Neural cell (in vitro differentiated cells): ENCODE data around the gene HSF4. TPM values are rescaled to one million over a fixed set of nuclear protein-coding genes. Genes with fewer than 3 reads are reported as not detected.
A peak's percentile ranks its signal among the peaks of the same experiment; 100 is the strongest.

ENCODE experiments used
- H2AFZ ChIP-seq: fragments of 200-600, 300-800 bp; sonication (generic), shearing (Covaris generic); 2 replicates; pipeline ENCODE4 v1.6.0; 2014; ENCODE audit warnings: low read depth, mild to moderate bottlenecking, antibody characterized with exemption, low read length, moderate library complexity
- H3F3A ChIP-seq: fragments of 200-600 bp; shearing (Covaris generic); 2 replicates; pipeline ENCODE4 v1.6.1; 2016; ENCODE audit warnings: mild to moderate bottlenecking, moderate library complexity, mixed read lengths, antibody characterized with exemption, low read length; ENCODE audit not compliant: insufficient read depth, poor library complexity, severe bottlenecking
- H3K27ac ChIP-seq: fragments of 200-600, 300-800 bp; sonication (generic), shearing (Covaris generic); 2 replicates; pipeline ENCODE4 v1.5.1; 2014; ENCODE audit warnings: mild to moderate bottlenecking, low read length, moderate library complexity
- H3K27me3 ChIP-seq: fragments of 300-800, 200-600 bp; sonication (generic), shearing (Covaris generic); 2 replicates; pipeline ENCODE4 v1.6.0; 2014; ENCODE audit warnings: mild to moderate bottlenecking, low read depth, low read length, moderate library complexity; ENCODE audit not compliant: insufficient read depth
- H3K36me3 ChIP-seq: fragments of 300-800, 200-600 bp; sonication (generic), shearing (Covaris generic); 2 replicates; pipeline ENCODE4 v1.5.1; 2014; ENCODE audit warnings: mild to moderate bottlenecking, antibody characterized with exemption, low read length, moderate library complexity; ENCODE audit not compliant: insufficient read depth
- H3K4me2 ChIP-seq: fragments of 300-800, 200-600 bp; sonication (generic), shearing (Covaris generic); 2 replicates; pipeline ENCODE4 v1.6.0; 2014; ENCODE audit warnings: mild to moderate bottlenecking, low read length
- H3K4me3 ChIP-seq: fragments of 300-800, 200-600 bp; sonication (generic), shearing (Covaris generic); 2 replicates; pipeline ENCODE4 v1.5.1; 2014; ENCODE audit warnings: mild to moderate bottlenecking, low read length, moderate library complexity
- H3K79me2 ChIP-seq: fragments of 200-600 bp; shearing (Covaris generic); replicated peaks from 2 replicates; pipeline ENCODE4 v1.6.0; 2014; ENCODE audit warnings: mild to moderate bottlenecking, low read length, moderate library complexity; ENCODE audit not compliant: insufficient read depth
- H3K9ac ChIP-seq: fragments of 300-800, 200-600 bp; sonication (generic), shearing (Covaris generic); 2 replicates; pipeline ENCODE4 v1.6.1; 2016; ENCODE audit warnings: mild to moderate bottlenecking, low read length, mixed read lengths
- H3K9me2 ChIP-seq: fragments of 200-600 bp; shearing (Covaris generic); 2 replicates; pipeline ENCODE4 v1.6.1; 2016; ENCODE audit warnings: mild to moderate bottlenecking, low read length, mixed read lengths; ENCODE audit not compliant: insufficient read depth
- H3K9me3 ChIP-seq: fragments of 200-600, 300-800 bp; sonication (generic), shearing (Covaris generic); 2 replicates; pipeline ENCODE4 v1.6.1; 2016; ENCODE audit warnings: mild to moderate bottlenecking, mixed run types, low read length, moderate library complexity, mixed read lengths
- H4K20me1 ChIP-seq: fragments of 200-600 bp; shearing (Covaris generic); 2 replicates; pipeline ENCODE4 v1.6.1; 2016; ENCODE audit warnings: mild to moderate bottlenecking, mixed run types; ENCODE audit not compliant: insufficient read depth
- EP300 ChIP-seq: fragments of 450-650 bp; conservative IDR thresholded peaks from 2 replicates; pipeline ENCODE4 v1.6.1; 2014; ENCODE audit warnings: antibody characterized with exemption, mild to moderate bottlenecking, moderate library complexity; ENCODE audit not compliant: poor library complexity, severe bottlenecking
- EZH2 ChIP-seq: fragments of 200-600, 300-800 bp; shearing (Covaris generic), sonication (generic); IDR thresholded peaks from 2 replicates; pipeline ENCODE4 v1.6.1; 2014; ENCODE audit warnings: antibody characterized with exemption, low read length, borderline replicate concordance, mild to moderate bottlenecking; ENCODE audit not compliant: insufficient read depth, poor library complexity, severe bottlenecking
- MXI1 ChIP-seq: fragments of 450-650 bp; conservative IDR thresholded peaks from 2 replicates; pipeline ENCODE4 v1.6.1; 2014; ENCODE audit warnings: antibody characterized with exemption, mild to moderate bottlenecking; ENCODE audit not compliant: poor library complexity, severe bottlenecking
- POLR2AphosphoS5 ChIP-seq: IDR thresholded peaks from 2 replicates; pipeline ENCODE4 v1.6.1; 2012
- RAD21 ChIP-seq: fragments of 450-650 bp; conservative IDR thresholded peaks from 2 replicates; pipeline ENCODE4 v1.6.1; 2014; ENCODE audit warnings: antibody characterized with exemption, mild to moderate bottlenecking, moderate library complexity
- REST ChIP-seq: IDR thresholded peaks from 2 replicates; pipeline ENCODE4 v1.6.1; 2012; ENCODE audit warnings: borderline replicate concordance
- SMC3 ChIP-seq: fragments of 450-650 bp; conservative IDR thresholded peaks from 2 replicates; pipeline ENCODE4 v1.6.1; 2014; ENCODE audit warnings: antibody characterized with exemption, mild to moderate bottlenecking, moderate library complexity; ENCODE audit not compliant: poor library complexity
- TAF1 ChIP-seq: IDR thresholded peaks from 2 replicates; pipeline ENCODE4 v1.6.1; 2012; ENCODE audit warnings: low read depth
- polyA plus RNA-seq: library from polyadenylated mRNA; depleted of rRNA; stranded (reverse); fragments of >200 nt; gene quantifications from 2 replicates; pipeline ENCODE4 v1.2.3, GENCODE V29; 2014
- TF ChIP-seq, protein P1 (sequence below): fragments of 450-650 bp; IDR thresholded peaks from 2 replicates; pipeline ENCODE4 v1.5.1; 2014; ENCODE audit warnings: antibody characterized with exemption, mild to moderate bottlenecking, moderate library complexity; ENCODE audit not compliant: poor library complexity, severe bottlenecking

HSF4 gene
- polyA plus RNA-seq, 1 donor from 2014 or later: 12.7 TPM

DNA sequence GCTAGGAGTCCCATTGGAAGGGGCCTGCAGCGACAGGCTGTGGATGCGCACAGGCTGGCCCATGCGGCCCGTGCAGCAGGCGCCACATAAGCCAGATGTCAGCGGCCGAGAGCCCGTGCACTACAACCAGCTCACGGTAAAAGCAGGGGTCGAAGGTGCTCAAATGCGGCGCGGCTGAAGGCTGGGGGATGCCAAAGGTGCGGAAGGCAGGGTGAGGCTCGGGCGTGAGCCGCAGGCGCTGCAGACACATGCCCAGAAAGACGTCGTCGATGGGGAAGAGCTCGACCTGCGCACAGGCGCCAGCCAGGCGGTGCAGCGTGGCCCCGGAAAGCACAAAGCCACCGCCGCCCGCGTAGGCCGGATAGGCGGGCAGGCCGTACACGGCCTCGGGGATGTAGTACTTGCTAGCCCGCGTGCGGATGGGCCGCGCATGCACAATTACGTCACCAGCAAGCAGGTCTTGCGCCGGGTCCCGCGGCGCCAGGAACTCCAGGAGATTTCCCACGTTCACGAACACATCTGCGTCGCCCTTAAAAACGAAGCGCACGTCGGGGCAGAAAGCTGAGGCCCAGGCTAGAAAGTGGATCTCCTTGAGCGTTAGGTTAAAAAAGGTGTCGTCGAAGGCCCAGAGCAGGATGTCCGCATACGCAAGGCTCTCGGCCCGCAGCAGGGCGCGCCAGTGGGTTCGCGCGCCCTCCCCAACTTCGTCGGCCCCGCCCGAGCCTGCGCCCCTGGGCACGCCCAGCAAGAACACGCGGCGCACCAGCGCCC lies 15.1 kb upstream of the HSF4 start:
- H3K4me3 ChIP-seq: no peak overlapping the region
- TF ChIP-seq EZH2 (no peak), EP300 (no peak), SMC3 (no peak), MXI1 (no peak), TAF1 (no peak), POLR2AphosphoS5 (no peak), REST (no peak), RAD21 (no peak)
- TF ChIP-seq, protein P1, sequence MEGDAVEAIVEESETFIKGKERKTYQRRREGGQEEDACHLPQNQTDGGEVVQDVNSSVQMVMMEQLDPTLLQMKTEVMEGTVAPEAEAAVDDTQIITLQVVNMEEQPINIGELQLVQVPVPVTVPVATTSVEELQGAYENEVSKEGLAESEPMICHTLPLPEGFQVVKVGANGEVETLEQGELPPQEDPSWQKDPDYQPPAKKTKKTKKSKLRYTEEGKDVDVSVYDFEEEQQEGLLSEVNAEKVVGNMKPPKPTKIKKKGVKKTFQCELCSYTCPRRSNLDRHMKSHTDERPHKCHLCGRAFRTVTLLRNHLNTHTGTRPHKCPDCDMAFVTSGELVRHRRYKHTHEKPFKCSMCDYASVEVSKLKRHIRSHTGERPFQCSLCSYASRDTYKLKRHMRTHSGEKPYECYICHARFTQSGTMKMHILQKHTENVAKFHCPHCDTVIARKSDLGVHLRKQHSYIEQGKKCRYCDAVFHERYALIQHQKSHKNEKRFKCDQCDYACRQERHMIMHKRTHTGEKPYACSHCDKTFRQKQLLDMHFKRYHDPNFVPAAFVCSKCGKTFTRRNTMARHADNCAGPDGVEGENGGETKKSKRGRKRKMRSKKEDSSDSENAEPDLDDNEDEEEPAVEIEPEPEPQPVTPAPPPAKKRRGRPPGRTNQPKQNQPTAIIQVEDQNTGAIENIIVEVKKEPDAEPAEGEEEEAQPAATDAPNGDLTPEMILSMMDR: no peak
- H3K79me2 ChIP-seq: no peaks in the 10 kb centered on the region
- H3K9me2 ChIP-seq: no peaks in the 10 kb centered on the region
- no peak overlapping the region for H3K9ac ChIP-seq
- H3K4me2 ChIP-seq: no peak overlapping the region
- H4K20me1 ChIP-seq: no peaks in the 10 kb centered on the region
- H3K36me3 ChIP-seq: peaks cover 4% of the 10 kb centered on the region
- no peaks in the 10 kb centered on the region for H3F3A ChIP-seq
- no peak overlapping the region for H2AFZ ChIP-seq
- H3K27ac ChIP-seq: no peak overlapping the region
- H3K9me3 ChIP-seq: peaks cover 3% of the 10 kb centered on the region
- H3K27me3 ChIP-seq: peaks cover 61% of the 10 kb centered on the region

DNA sequence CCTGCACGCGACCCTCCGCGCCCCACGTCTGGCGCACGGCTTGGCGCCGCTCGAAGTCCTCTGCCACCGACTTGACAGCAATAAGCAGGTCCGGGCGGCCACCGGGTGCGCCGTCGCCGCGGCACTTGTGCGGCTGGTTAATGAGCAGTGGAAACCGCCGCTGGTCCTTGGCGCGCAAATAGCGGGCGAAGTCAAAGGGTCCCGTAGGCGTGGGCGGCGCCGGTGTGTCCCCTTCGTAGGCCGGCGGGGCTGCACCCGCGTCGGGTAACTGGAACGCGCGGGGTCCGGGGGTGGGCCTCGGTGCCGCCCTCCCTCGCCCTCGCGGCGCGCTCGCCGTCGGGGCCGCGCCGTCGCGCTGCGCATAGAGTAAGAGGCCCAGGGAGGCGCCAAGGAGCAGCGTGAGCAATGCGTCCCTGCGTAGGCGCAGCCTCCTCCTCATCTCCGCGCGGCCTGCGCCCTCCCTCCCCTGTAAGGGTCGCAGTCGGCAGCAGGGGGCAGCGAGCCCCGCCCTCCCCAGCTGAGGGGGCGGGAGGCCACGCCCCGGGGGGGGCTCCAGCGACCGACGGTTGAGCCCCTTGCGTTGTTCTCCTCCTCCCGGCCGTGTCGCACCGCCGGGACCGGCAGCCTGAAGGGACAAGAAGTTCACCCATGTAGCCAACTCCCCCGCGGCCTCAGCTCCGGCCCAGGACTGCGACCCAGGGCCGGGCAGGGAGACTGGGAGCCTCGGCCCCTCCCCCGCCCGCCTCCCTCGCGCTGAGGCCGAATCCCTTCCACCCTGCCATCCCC lies 14.3 kb upstream of the HSF4 start:
- Histone ChIP-seq H3K27me3 (peaks cover 69% of the 10 kb centered on the region), H3K9me2 (no peaks in the 10 kb centered on the region), H3K36me3 (peaks cover 4% of the 10 kb centered on the region), H3K9me3 (peaks cover 3% of the 10 kb centered on the region), H4K20me1 (no peaks in the 10 kb centered on the region), H3K79me2 (no peaks in the 10 kb centered on the region), H2AFZ (no peak overlapping the region), H3K4me3 (peak overlapping the region; percentile 43), H3F3A (no peaks in the 10 kb centered on the region), H3K9ac (no peak overlapping the region), H3K4me2 (no peak overlapping the region), H3K27ac (no peak overlapping the region)
- TF ChIP-seq MXI1 (no peak), EZH2 (no peak), POLR2AphosphoS5 (no peak), RAD21 (no peak), REST (no peak), EP300 (no peak), SMC3 (no peak), TAF1 (no peak)
- TF ChIP-seq, protein P1: no peak
